HG03135 (cell line): Measurements from ENCODE around the gene APH1A.
"Not testable (repeated sequence)": the region's sequence is repeated elsewhere in the genome, so short reads cannot be mapped to it uniquely, and the experiment has no call there.

Source experiments
- ATAC-seq: cut with Tn5 transposase; IDR thresholded peaks from one replicate; pipeline ENCODE4 v1.9.1; 2021; ENCODE audit warnings: mild to moderate bottlenecking, moderate library complexity; ENCODE audit not compliant: unreplicated experiment

APH1A gene

GRCh38 chr1:150268705-150269403 lies at the start of gene APH1A:
TSS of gene APH1A (minus strand) at chr1:150269016. CDS start at chr1:150268810, 206 bp downstream.
- ATAC-seq = peak; percentile 81

- ATAC-seq = not testable (repeated sequence)
Observed at GRCh38 chr1:150314691-150315090, 45.9 kb upstream of the APH1A start.

GRCh38 chr1:150311762-150312161 lies 42.9 kb upstream of the APH1A start:
- ATAC-seq = no peak

GRCh38 chr1:150309758-150310508 lies 41.1 kb upstream of the APH1A start:
- ATAC-seq = no peak

GRCh38 chr1:150308585-150308984 lies 39.8 kb upstream of the APH1A start:
- not testable (repeated sequence) for ATAC-seq

- no peak for ATAC-seq
Observed at GRCh38 chr1:150302902-150303301, 34.1 kb upstream of the APH1A start.

- no peak for ATAC-seq
Observed at GRCh38 chr1:150302338-150302737, 33.5 kb upstream of the APH1A start.

- no peak for ATAC-seq
Observed at GRCh38 chr1:150299716-150300115, 30.9 kb upstream of the APH1A start.

GRCh38 chr1:150295476-150295875 lies 26.7 kb upstream of the APH1A start:
- ATAC-seq = no peak

- peak; percentile 98 for ATAC-seq
Observed at GRCh38 chr1:150293433-150294253, 24.8 kb upstream of the APH1A start, which contains the start of gene MRPS21. TSS of gene MRPS21 (plus strand) at chr1:150293861. CDS start at chr1:150294367, 506 bp downstream.

GRCh38 chr1:150288822-150289221 lies 20.0 kb upstream of the APH1A start:
- ATAC-seq = no peak

- no peak for ATAC-seq
Observed at GRCh38 chr1:150288382-150288781, 19.6 kb upstream of the APH1A start.

GRCh38 chr1:150283260-150283659 lies 14.4 kb upstream of the APH1A start:
- ATAC-seq = no peak

- ATAC-seq = no peak
Observed at GRCh38 chr1:150282558-150282958, 13.7 kb upstream of the APH1A start.

GRCh38 chr1:150281758-150282557 lies 13.1 kb upstream of the APH1A start, which contains the start of gene CIART:
TSS of gene CIART (plus strand) at chr1:150282554. CDS start at chr1:150283268, 714 bp downstream.
- ATAC-seq = no peak

GRCh38 chr1:150281221-150281757 lies 12.5 kb upstream of the APH1A start:
- no peak for ATAC-seq

- no peak for ATAC-seq
Observed at GRCh38 chr1:150280138-150280707, 11.4 kb upstream of the APH1A start.

- ATAC-seq = no peak
Observed at GRCh38 chr1:150273311-150273710, 4.5 kb upstream of the APH1A start.

GRCh38 chr1:150271291-150271959 lies 2.6 kb upstream of the APH1A start:
- no peak for ATAC-seq
